GM15510 (cell line): ENCODE measurements around the gene CADPS2.

Experiments
- POLR2A ChIP-seq: IDR thresholded peaks from 3 replicates; pipeline ENCODE4 v1.6.1; 2011; ENCODE audit warnings: borderline replicate concordance; ENCODE audit not compliant: insufficient read length; ENCODE audit errors: extremely low read depth

The CADPS2 gene

GRCh38 chr7:122306320-122307227 lies 579.7 kb downstream of the CADPS2 start:
- TF ChIP-seq POLR2A = no peak

GRCh38 chr7:122305475-122306319 lies 580.6 kb downstream of the CADPS2 start:
- no peak for TF ChIP-seq POLR2A

GRCh38 chr7:122304996-122305421 lies 581.3 kb downstream of the CADPS2 start:
- TF ChIP-seq POLR2A = no peak

- TF ChIP-seq POLR2A = no peak
Measured at GRCh38 chr7:122304319-122304975, 581.8 kb downstream of the CADPS2 start, which contains the start of gene FEZF1. FEZF1 (minus strand) TSS chr7:122304750; CDS start chr7:122304437, 313 bp downstream.

- no peak for TF ChIP-seq POLR2A
Measured at GRCh38 chr7:122303531-122304318, 582.5 kb downstream of the CADPS2 start.

GRCh38 chr7:122302761-122303530 lies 583.3 kb downstream of the CADPS2 start:
- no peak for TF ChIP-seq POLR2A

GRCh38 chr7:122301858-122302760 lies 584.2 kb downstream of the CADPS2 start:
- no peak for TF ChIP-seq POLR2A

- no peak for TF ChIP-seq POLR2A
Measured at GRCh38 chr7:122300956-122301833, 585.1 kb downstream of the CADPS2 start.

GRCh38 chr7:122300211-122300932 lies 585.9 kb downstream of the CADPS2 start:
- TF ChIP-seq POLR2A = no peak

GRCh38 chr7:122299624-122300210 lies 586.5 kb downstream of the CADPS2 start:
- no peak for TF ChIP-seq POLR2A

GRCh38 chr7:122298618-122299017 lies 587.6 kb downstream of the CADPS2 start:
- no peak for TF ChIP-seq POLR2A

GRCh38 chr7:122298131-122298530 lies 588.1 kb downstream of the CADPS2 start:
- TF ChIP-seq POLR2A = no peak
